HFF-Myc (cell line): ENCODE data around the gene ZCCHC14.

Source experiments
- DNase-seq: peaks from one replicate; pipeline ENCODE4 v3.0.0-alpha.2; 2011; ENCODE audit warnings: low read depth; ENCODE audit errors: extremely low read depth
- H3K4me3 ChIP-seq: replicated peaks from 2 replicates; pipeline ENCODE4 v1.5.1; 2011; ENCODE audit warnings: low read depth, mild to moderate bottlenecking, control low read depth, low read length
- CTCF ChIP-seq: IDR thresholded peaks from 2 replicates; pipeline ENCODE4 v1.5.1; 2012; ENCODE audit warnings: mild to moderate bottlenecking, low read depth, low read length, control low read depth; ENCODE audit errors: missing control alignments

The ZCCHC14 gene

GRCh38 chr16:87374313-87374712 lies 118.5 kb downstream of the ZCCHC14 start:
- DNase-seq = no peak
- no peak for TF ChIP-seq CTCF
- no peak overlapping the region for H3K4me3 ChIP-seq

GRCh38 chr16:87372305-87372704 lies 120.5 kb downstream of the ZCCHC14 start:
- TF ChIP-seq CTCF = no peak
- no peak overlapping the region for H3K4me3 ChIP-seq
- DNase-seq = no peak

- no peak for TF ChIP-seq CTCF
- no peak overlapping the region for H3K4me3 ChIP-seq
- DNase-seq = no peak
Measured at GRCh38 chr16:87371261-87371866, 121.5 kb downstream of the ZCCHC14 start.

GRCh38 chr16:87369796-87370719 lies 122.8 kb downstream of the ZCCHC14 start:
- no peak for DNase-seq
- no peak overlapping the region for H3K4me3 ChIP-seq
- no peak for TF ChIP-seq CTCF

- DNase-seq = no peak
- no peak overlapping the region for H3K4me3 ChIP-seq
- no peak for TF ChIP-seq CTCF
Measured at GRCh38 chr16:87369117-87369765, 123.6 kb downstream of the ZCCHC14 start.

- no peak for DNase-seq
- no peak overlapping the region for H3K4me3 ChIP-seq
- no peak for TF ChIP-seq CTCF
Measured at GRCh38 chr16:87368029-87368770, 124.6 kb downstream of the ZCCHC14 start.
